Esophagus squamous epithelium (tissue), 5 donors: ENCODE data around the gene RERE. TPM values are rescaled to one million over a fixed set of nuclear protein-coding genes. Genes with fewer than 3 reads are reported as not detected.

Source experiments
- DNase-seq: peaks from one replicate; lab custom pipeline; 2025; lab: John Stamatoyannopoulos, UW
- H3K27ac ChIP-seq, 4 donors: fragments of 200-600 bp; sonication (generic); one replicate each; pipeline ENCODE4 v1.5.1; 2016 to 2019; ENCODE audit warnings: mild to moderate bottlenecking in 1 of 4
- H3K27me3 ChIP-seq, 4 donors: fragments of 200-600 bp; sonication (generic); 1 replicate in 3 of 4; 2 replicates in 1 of 4; pipeline versions ENCODE4 v1.5.1 to v1.6.0; 2017 to 2021; ENCODE audit warnings: antibody characterized with exemption in 1 of 4
- H3K36me3 ChIP-seq, 3 donors: fragments of 200-600 bp; sonication (generic); one replicate each; pipeline ENCODE4 v1.5.1; 2016 to 2019
- H3K4me1 ChIP-seq, 3 donors: fragments of 200-600 bp; sonication (generic); one replicate each; pipeline ENCODE4 v1.5.1; 2017 to 2019
- H3K4me3 ChIP-seq, 4 donors: fragments of 200-600 bp; sonication (generic); 1 replicate in 3 of 4; 2 replicates in 1 of 4; pipeline ENCODE4 v1.5.1; 2016 to 2019; ENCODE audit warnings: mild to moderate bottlenecking in 2 of 4, moderate library complexity in 1 of 4
- H3K9me3 ChIP-seq, 3 donors: fragments of 200-600 bp; sonication (generic); one replicate each; pipeline ENCODE4 v1.5.1; 2016 to 2019
- CTCF ChIP-seq, 6 experiments: fragments of 450-650 bp in 4 of 6; fragments of 200-600 bp in 2 of 6; sonication (generic) in 2 of 6; IDR thresholded peaks; one replicate each; pipeline ENCODE4 v1.5.1; 2016 to 2019; ENCODE audit warnings: antibody characterized with exemption in 6 of 6, mild to moderate bottlenecking in 4 of 6, moderate library complexity in 4 of 6
- POLR2A ChIP-seq, 4 donors: fragments of 450-650 bp; IDR thresholded peaks; one replicate each; pipeline ENCODE4 v1.6.1; 2017; ENCODE audit warnings: antibody characterized with exemption in 4 of 4, mild to moderate bottlenecking in 4 of 4, moderate library complexity in 3 of 4
- WGBS, 2 donors: methylation state at CpG; one replicate each; pipeline ENCODE4 v1.1.5; 2018; 5-methylcytosine and 5-hydroxymethylcytosine counted together
- intact Hi-C: fragments of 100-400 bp; cut with DNase I; formaldehyde crosslinking; loops from one replicate; pipeline ENCODE4 v1.15.0; 2022
- total RNA-seq, 4 donors: library from RNA; depleted of rRNA; stranded (reverse); fragments of >200 nt; gene quantifications; one replicate each; pipeline ENCODE4 v1.1.0, GENCODE V29; 2016
- donor health status: DM: yes; HTN: yes; CAD: no.

The RERE gene
- total RNA-seq, 4 donors from 2014 or later: 27.5 to 56.6 (median 32.1) TPM

DNA sequence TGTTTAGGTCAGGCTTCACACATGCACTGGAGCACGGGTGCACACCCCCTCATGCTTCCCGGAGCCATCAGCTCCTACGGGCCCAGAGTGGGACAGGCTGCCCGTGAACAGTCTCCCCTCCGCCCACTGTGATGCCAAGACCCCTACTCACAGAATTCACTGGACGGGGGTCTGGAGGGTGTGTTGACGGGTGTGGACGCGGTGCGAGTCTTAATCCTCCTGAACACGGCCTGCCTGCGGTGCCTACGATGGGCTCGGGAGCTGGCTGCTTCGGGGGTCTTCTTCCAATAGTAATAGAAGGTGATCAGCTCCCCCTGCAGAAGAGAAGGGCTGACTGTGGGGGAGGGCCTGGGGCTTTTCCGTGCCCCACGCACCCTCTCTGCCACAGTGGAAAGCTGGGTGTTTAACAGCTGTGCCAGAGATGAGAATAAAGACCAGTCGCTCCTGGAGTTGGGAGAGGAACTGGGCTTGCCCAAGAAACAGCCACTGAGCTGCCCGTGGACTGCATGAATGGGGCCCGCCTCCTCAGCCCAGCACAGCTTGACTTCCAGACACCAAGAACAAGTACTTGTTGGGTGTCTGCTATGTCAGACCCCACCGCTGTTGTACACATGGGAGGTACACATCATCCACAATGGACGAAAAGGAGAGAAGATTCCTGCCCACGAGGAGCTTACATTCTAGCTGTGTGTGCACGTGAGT is 451.6 kb downstream of the RERE start:
- TF ChIP-seq POLR2A (IDR thresholded peaks at IDR 0.05) (no peak), CTCF (IDR thresholded peaks at IDR 0.05) (no peak)
- no peaks in the 10 kb centered on the region for H3K9me3 ChIP-seq
- no peak overlapping the region for H3K4me3 ChIP-seq
- WGBS, 2 donors: 84 to 96% methylated on average over 7 to 18 of the region's 24 CpGs
- intact Hi-C loops: no loop called here
- DNase-seq: no peak
- peaks cover 20 to 83% (median 44%) of the 10 kb centered on the region in 3 donors for H3K4me1 ChIP-seq
- peaks cover 19 to 63% (median 25%) of the 10 kb centered on the region in 3 donors for H3K36me3 ChIP-seq
- no peaks in the 10 kb centered on the region for H3K27me3 ChIP-seq
- H3K27ac ChIP-seq: peak overlapping the region in 2 of 4 donors; percentile 75 to 84

DNA sequence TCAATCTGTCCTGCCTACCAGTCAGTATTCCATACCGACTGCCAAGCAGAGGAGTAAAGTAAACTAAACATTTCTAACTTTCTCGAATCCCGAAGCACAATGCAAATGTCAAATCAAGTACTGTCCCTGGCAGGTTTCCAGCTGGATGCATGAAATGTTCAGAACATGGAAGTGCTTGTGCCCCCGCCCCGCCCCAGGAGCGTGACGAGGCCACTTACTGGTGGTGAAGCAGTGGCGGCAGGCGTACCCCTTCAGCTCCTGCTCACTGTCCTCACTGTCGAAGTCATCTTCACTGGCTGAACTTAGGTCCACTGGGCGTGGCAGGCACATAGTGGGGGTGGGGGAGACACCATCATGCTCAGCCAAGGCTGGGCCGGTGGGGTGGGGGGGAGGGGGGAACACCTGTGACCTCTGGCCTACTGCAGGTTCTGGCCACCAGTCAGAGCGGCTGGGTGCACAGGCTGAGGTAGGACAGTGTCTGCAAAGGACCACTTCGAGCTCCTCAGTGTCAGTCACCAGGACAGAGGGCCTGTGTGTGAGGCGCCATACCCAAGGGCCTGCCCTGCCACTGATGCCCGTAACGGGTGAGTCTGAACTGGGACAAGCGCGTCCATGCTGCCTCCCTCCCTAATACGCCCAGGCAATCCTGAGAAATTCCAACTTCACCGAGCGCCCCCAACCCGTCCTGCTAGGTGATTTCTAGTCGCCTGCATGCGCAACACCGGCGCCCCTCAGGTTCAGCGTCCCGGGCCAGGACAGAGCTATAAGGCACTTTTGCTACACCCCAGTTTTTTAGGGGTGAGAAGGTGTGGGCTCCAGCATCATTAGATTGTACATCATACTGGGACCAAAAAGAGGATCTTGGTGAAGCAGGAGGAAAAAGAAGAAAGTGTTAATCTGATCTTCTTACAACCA is 452.7 kb downstream of the RERE start:
- Histone ChIP-seq H3K27ac (peak overlapping the region; percentile 19 to 84 (median 76)), H3K9me3 (no peaks in the 10 kb centered on the region), H3K4me3 (no peak overlapping the region), H3K36me3 (peaks cover 28 to 69% (median 30%) of the 10 kb centered on the region in 3 donors), H3K27me3 (no peaks in the 10 kb centered on the region), H3K4me1 (peaks cover 20 to 73% (median 36%) of the 10 kb centered on the region in 3 donors)
- DNase-seq: no peak
- WGBS, 2 donors: 80 to 83% methylated on average over 19 to 20 of the region's 29 CpGs
- intact Hi-C loops: no loop called here
- TF ChIP-seq POLR2A (IDR thresholded peaks at IDR 0.05): no peak
- no peak for TF ChIP-seq CTCF (IDR thresholded peaks at IDR 0.05)

DNA sequence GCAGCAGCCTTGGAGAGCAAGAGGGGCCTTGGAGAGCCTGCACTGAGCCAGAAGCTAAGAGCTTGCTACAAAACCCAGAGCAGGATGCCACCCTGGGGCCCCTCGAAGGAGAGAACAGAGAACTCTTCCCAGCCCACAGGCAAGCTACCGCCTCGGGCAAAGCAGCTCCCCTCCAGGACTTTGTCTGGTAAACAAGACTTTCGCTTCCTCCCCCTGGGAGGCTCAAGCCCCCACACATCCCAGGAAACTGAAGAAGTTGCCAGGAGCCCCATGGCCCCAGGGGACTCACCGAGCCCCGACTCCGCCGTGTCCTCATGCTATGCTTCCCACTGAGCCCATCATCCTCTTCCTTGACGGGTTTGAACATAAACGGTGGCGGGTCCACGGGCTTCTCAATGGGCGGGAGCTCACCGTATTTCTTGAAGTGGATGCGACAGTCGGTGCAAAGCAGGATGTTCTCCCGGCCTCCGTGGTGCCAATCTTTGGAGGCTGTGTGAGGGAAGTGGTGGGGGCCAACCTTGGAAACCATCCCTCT is 453.6 kb downstream of the RERE start:
- Histone ChIP-seq H3K27ac (peak overlapping the region; percentile 19 to 84 (median 76)), H3K36me3 (peaks cover 38 to 78% (median 39%) of the 10 kb centered on the region in 3 donors), H3K27me3 (no peaks in the 10 kb centered on the region), H3K4me3 (peak overlapping the region in 1 of 4 donors; percentile 19), H3K4me1 (peaks cover 20 to 66% (median 35%) of the 10 kb centered on the region in 3 donors), H3K9me3 (no peaks in the 10 kb centered on the region)
- TF ChIP-seq POLR2A (IDR thresholded peaks at IDR 0.05) (no peak), CTCF (IDR thresholded peaks at IDR 0.05) (no peak)
- intact Hi-C loops: no loop called here
- no peak for DNase-seq
- WGBS, 2 donors: 47 to 69% methylated on average over 10 to 18 of the region's 18 CpGs

DNA sequence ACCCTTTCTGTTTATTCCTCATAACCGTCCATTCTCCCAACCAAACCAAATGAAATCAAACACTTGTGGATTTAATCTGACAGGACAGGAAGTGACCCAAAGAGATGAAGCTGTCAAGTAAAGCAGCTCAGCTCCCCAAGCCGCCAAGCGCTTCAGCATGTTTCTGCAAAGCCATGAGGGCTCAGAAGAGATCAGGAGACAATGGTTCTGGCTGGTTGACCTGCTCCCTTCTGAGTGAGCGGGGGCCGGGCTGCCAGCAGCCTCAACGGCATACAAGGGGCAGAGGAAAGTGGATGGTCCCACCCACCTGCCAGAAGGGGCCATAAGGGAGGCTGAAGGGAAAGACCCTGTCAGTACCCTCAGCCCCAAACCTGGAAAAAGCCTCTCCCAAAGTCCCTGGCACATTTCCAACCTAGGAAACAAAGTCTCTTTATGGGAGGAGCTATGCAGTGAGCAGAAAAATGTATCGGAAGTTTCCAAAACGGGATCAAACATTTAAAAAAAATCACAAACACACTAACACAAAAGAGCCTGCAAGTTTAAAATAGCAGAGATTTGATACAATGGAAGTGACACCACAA is 454.2 kb downstream of the RERE start:
- Histone ChIP-seq H3K27me3 (no peaks in the 10 kb centered on the region), H3K4me1 (peaks cover 20 to 60% (median 35%) of the 10 kb centered on the region in 3 donors), H3K36me3 (peaks cover 44 to 84% (median 45%) of the 10 kb centered on the region in 3 donors), H3K9me3 (no peaks in the 10 kb centered on the region), H3K27ac (peak overlapping the region in 3 of 4 donors; percentile 75 to 84 (median 75)), H3K4me3 (no peak overlapping the region)
- 42 to 45% methylated on average over 2 to 8 of the region's 8 CpGs for WGBS, 2 donors
- intact Hi-C loops: no loop called here
- TF ChIP-seq CTCF (IDR thresholded peaks at IDR 0.05): no peak
- TF ChIP-seq POLR2A (IDR thresholded peaks at IDR 0.05): no peak
- DNase-seq: no peak
